ENCODE results near the gene PDE4D. TPM values are rescaled to one million over a fixed set of nuclear protein-coding genes. Genes with fewer than 3 reads are reported as not detected.
A peak's percentile ranks its signal among the peaks of the same experiment; 100 is the strongest.

PDE4D gene
- total and polyA plus RNA-seq, 2 experiments from 2014 or later, result 21.9 to 54.2 TPM

GRCh38 chr5:59816654-59817300 is 76.7 kb downstream of the PDE4D start:
- TF ChIP-seq CTCF (IDR thresholded peaks at IDR 0.05; ENCODE audit: low read depth, low read length), result no peak
- H3K36me3 ChIP-seq, result no peaks in the 10 kb centered on the region
- DNase-seq (ENCODE audit: low read depth in 1 of 2, low spot score in 1 of 2), result no peak
- no peak overlapping the region for H3K27ac ChIP-seq
- no peaks in the 10 kb centered on the region for H3K4me1 ChIP-seq (ENCODE audit: low read depth)
- H3K27me3 ChIP-seq, result peaks cover under 1% of the 10 kb centered on the region
- no peaks in the 10 kb centered on the region for H3K9me3 ChIP-seq (ENCODE audit: low read depth)
- no peak overlapping the region for H3K4me3 ChIP-seq

GRCh38 chr5:59814537-59814872 is 79.0 kb downstream of the PDE4D start:
- no peak for DNase-seq (ENCODE audit: low read depth in 1 of 2, low spot score in 1 of 2)
- no peaks in the 10 kb centered on the region for H3K36me3 ChIP-seq
- no peak overlapping the region for H3K4me3 ChIP-seq
- H3K4me1 ChIP-seq (ENCODE audit: low read depth), result no peaks in the 10 kb centered on the region
- no peak for TF ChIP-seq CTCF (IDR thresholded peaks at IDR 0.05; ENCODE audit: low read depth, low read length)
- H3K27me3 ChIP-seq, result peaks cover 13% of the 10 kb centered on the region
- H3K9me3 ChIP-seq (ENCODE audit: low read depth), result no peaks in the 10 kb centered on the region
- no peak overlapping the region for H3K27ac ChIP-seq

GRCh38 chr5:59813761-59814536 is 79.6 kb downstream of the PDE4D start:
- Histone ChIP-seq H3K4me3 (peak overlapping the region; percentile 6), H3K27ac (no peak overlapping the region), H3K9me3 (ENCODE audit: low read depth) (no peaks in the 10 kb centered on the region), H3K36me3 (no peaks in the 10 kb centered on the region), H3K4me1 (ENCODE audit: low read depth) (no peaks in the 10 kb centered on the region), H3K27me3 (peaks cover 13% of the 10 kb centered on the region)
- peak; percentile 63 to 83 for DNase-seq (ENCODE audit: low read depth in 1 of 2, low spot score in 1 of 2)
- TF ChIP-seq CTCF (IDR thresholded peaks at IDR 0.05; ENCODE audit: low read depth, low read length), result peak; percentile 56

GRCh38 chr5:59810041-59810440 is 83.5 kb downstream of the PDE4D start:
- no peaks in the 10 kb centered on the region for H3K36me3 ChIP-seq
- H3K27ac ChIP-seq, result no peak overlapping the region
- no peak overlapping the region for H3K4me3 ChIP-seq
- H3K4me1 ChIP-seq (ENCODE audit: low read depth), result no peaks in the 10 kb centered on the region
- TF ChIP-seq CTCF (IDR thresholded peaks at IDR 0.05; ENCODE audit: low read depth, low read length), result peak; percentile 93
- peaks cover 13% of the 10 kb centered on the region for H3K27me3 ChIP-seq
- peak; percentile 70 to 87 for DNase-seq (ENCODE audit: low read depth in 1 of 2, low spot score in 1 of 2)
- H3K9me3 ChIP-seq (ENCODE audit: low read depth), result no peaks in the 10 kb centered on the region

GRCh38 chr5:59807806-59808205 is 85.7 kb downstream of the PDE4D start:
- Histone ChIP-seq H3K4me1 (ENCODE audit: low read depth) (no peaks in the 10 kb centered on the region), H3K4me3 (no peak overlapping the region), H3K27me3 (peaks cover 13% of the 10 kb centered on the region), H3K27ac (no peak overlapping the region), H3K9me3 (ENCODE audit: low read depth) (no peaks in the 10 kb centered on the region), H3K36me3 (no peaks in the 10 kb centered on the region)
- TF ChIP-seq CTCF (IDR thresholded peaks at IDR 0.05; ENCODE audit: low read depth, low read length), result no peak
- no peak for DNase-seq (ENCODE audit: low read depth in 1 of 2, low spot score in 1 of 2)

All from cardiac muscle cell (in vitro differentiated cells and primary cell).